Activated CD8-positive, alpha-beta T cell treated with anti-CD3 and anti-CD28 coated beads, Interleukin-2, amount 10 ng/mL, durations not matched to agents 7 days and 5 days (primary cell): Measurements from ENCODE around the gene SEMA4D. TPM values are rescaled to one million over a fixed set of nuclear protein-coding genes. Genes with fewer than 3 reads are reported as not detected.
A peak's percentile ranks its signal among the peaks of the same experiment; 100 is the strongest.
"Not testable (repeated sequence)": the region's sequence is repeated elsewhere in the genome, so short reads cannot be mapped to it uniquely, and the experiment has no call there.

Experiments
- ATAC-seq: fragments of 150-1000 bp; cut with Tn5 transposase; one replicate; pipeline ENCODE4 v1.10.0; 2021; ENCODE audit warnings: moderate library complexity
- CTCF ChIA-PET: fragments of 350-600 bp; sonication (Branson Sonifier 250); formaldehyde crosslinking; loops from one replicate; lab custom pipeline; 2021; ENCODE audit warnings: antibody characterized with exemption; lab: Charles Lee
- POLR2A ChIA-PET: fragments of 350-600 bp; sonication (Branson Sonifier 250); formaldehyde crosslinking; loops from one replicate; lab custom pipeline; 2021; ENCODE audit warnings: antibody characterized with exemption; lab: Charles Lee
- DNase-seq: peaks from one replicate; pipeline ENCODE4 v3.0.0-alpha.2; 2020
- H3K27ac Mint-ChIP-seq: one replicate; pipeline ENCODE4 v1.8.0; 2021; ENCODE audit warnings: mild to moderate bottlenecking, mixed read lengths
- H3K27me3 Mint-ChIP-seq: one replicate; pipeline ENCODE4 v1.8.0; 2021; ENCODE audit warnings: low read depth, mixed read lengths
- H3K36me3 Mint-ChIP-seq: one replicate; pipeline ENCODE4 v1.8.0; 2021; ENCODE audit warnings: low read depth, mixed read lengths
- H3K4me1 Mint-ChIP-seq: one replicate; pipeline ENCODE4 v1.8.0; 2021; ENCODE audit warnings: low read depth, mixed read lengths
- H3K4me3 Mint-ChIP-seq: one replicate; pipeline ENCODE4 v1.8.0; 2021; ENCODE audit warnings: mild to moderate bottlenecking, mixed read lengths
- H3K9me3 Mint-ChIP-seq: one replicate; pipeline ENCODE4 v1.8.0; 2022; ENCODE audit warnings: mixed read lengths; ENCODE audit not compliant: insufficient read depth
- total RNA-seq, 2 experiments: library from RNA; stranded (reverse); gene quantifications; one replicate each; pipeline ENCODE4 v1.2.3, GENCODE V29; 2021

Gene SEMA4D
- total RNA-seq, 2 experiments from 2014 or later = 314 to 321 TPM

- DNase-seq (no peak), ATAC-seq (no peak)
- Mint-ChIP-seq H3K4me3 (peak overlapping the region; percentile 71), H3K4me1 (peaks cover 87% of the 10 kb centered on the region), H3K36me3 (peaks cover 87% of the 10 kb centered on the region), H3K27ac (peak overlapping the region; percentile 91), H3K9me3 (no peaks in the 10 kb centered on the region), H3K27me3 (no peaks in the 10 kb centered on the region)
- POLR2A ChIA-PET = no interaction called here
- CTCF ChIA-PET = interaction anchor here (2.0 to 3.2 kb wide), 2 partner anchors 46 to 73 kb away, joined by 11 to 17 read pairs; no protein-coding TSS in a partner anchor
These were observed 21.9 kb downstream of the SEMA4D start for GRCh38 chr9:89475891-89476440.

- Mint-ChIP-seq H3K36me3 (peaks cover 91% of the 10 kb centered on the region), H3K27me3 (no peaks in the 10 kb centered on the region), H3K27ac (peak overlapping the region; percentile 91), H3K4me3 (no peak overlapping the region), H3K4me1 (peaks cover 93% of the 10 kb centered on the region), H3K9me3 (no peaks in the 10 kb centered on the region)
- no peak for DNase-seq
- no peak for ATAC-seq
- CTCF ChIA-PET = interaction anchor here (2.0 to 3.2 kb wide), 2 partner anchors 45 to 74 kb away, joined by 11 to 17 read pairs; no protein-coding TSS in a partner anchor
- POLR2A ChIA-PET = interaction anchor here (1.6 kb wide), 1 partner anchor 61 kb away, joined by 3 read pairs; no protein-coding TSS in a partner anchor
These were observed 23.0 kb downstream of the SEMA4D start for GRCh38 chr9:89474939-89475338.

- H3K9me3 Mint-ChIP-seq = no peaks in the 10 kb centered on the region
- H3K4me1 Mint-ChIP-seq = peaks cover 93% of the 10 kb centered on the region
- CTCF ChIA-PET = interaction anchor here (2.0 to 3.2 kb wide), 2 partner anchors 44 to 75 kb away, joined by 11 to 17 read pairs; no protein-coding TSS in a partner anchor
- H3K36me3 Mint-ChIP-seq = peaks cover 91% of the 10 kb centered on the region
- no peak overlapping the region for H3K4me3 Mint-ChIP-seq
- DNase-seq = no peak
- no peaks in the 10 kb centered on the region for H3K27me3 Mint-ChIP-seq
- no peak for ATAC-seq
- POLR2A ChIA-PET = interaction anchor here (1.6 kb wide), 1 partner anchor 62 kb away, joined by 3 read pairs; no protein-coding TSS in a partner anchor
- peak overlapping the region; percentile 71 for H3K27ac Mint-ChIP-seq
These were observed 24.0 kb downstream of the SEMA4D start for GRCh38 chr9:89473762-89474469.

- H3K27me3 Mint-ChIP-seq, DNase-seq, H3K9me3 Mint-ChIP-seq, H3K4me3 Mint-ChIP-seq, ATAC-seq: not testable (repeated sequence)
- ChIA-PET CTCF (interaction anchor here (0.6 to 2.7 kb wide), 4 partner anchors 11 to 83 kb away, joined by 3 to 9 read pairs (median 4); no protein-coding TSS in a partner anchor), POLR2A (interaction anchor here (0.7 to 1.0 kb wide), 2 partner anchors 10 to 63 kb away, joined by 3 to 5 read pairs; no protein-coding TSS in a partner anchor)
- Mint-ChIP-seq H3K4me1 (peaks cover 93% of the 10 kb centered on the region), H3K36me3 (peaks cover 89% of the 10 kb centered on the region), H3K27ac (peak overlapping the region; percentile 16)
These were observed 26.1 kb downstream of the SEMA4D start for GRCh38 chr9:89471796-89472320.

GRCh38 chr9:89471390-89471789 lies 26.5 kb downstream of the SEMA4D start:
- Mint-ChIP-seq H3K27me3 (no peaks in the 10 kb centered on the region), H3K4me1 (peaks cover 93% of the 10 kb centered on the region), H3K27ac (no peak overlapping the region), H3K9me3 (no peaks in the 10 kb centered on the region), H3K36me3 (peaks cover 89% of the 10 kb centered on the region), H3K4me3 (no peak overlapping the region)
- DNase-seq (no peak), ATAC-seq (no peak)
- CTCF ChIA-PET = interaction anchor here (0.6 to 5.3 kb wide), 4 partner anchors 10 to 82 kb away, joined by 3 to 28 read pairs (median 6); no protein-coding TSS in a partner anchor
- POLR2A ChIA-PET = interaction anchor here (0.8 to 1.0 kb wide), 2 partner anchors 10 to 84 kb away, joined by 3 to 5 read pairs; no protein-coding TSS in a partner anchor

- Mint-ChIP-seq H3K4me1 (peaks cover 93% of the 10 kb centered on the region), H3K4me3 (peak overlapping the region; percentile 31), H3K36me3 (peaks cover 89% of the 10 kb centered on the region), H3K9me3 (no peaks in the 10 kb centered on the region), H3K27ac (peak overlapping the region; percentile 96), H3K27me3 (no peaks in the 10 kb centered on the region)
- ATAC-seq (no peak), DNase-seq (no peak)
- POLR2A ChIA-PET = interaction anchor here (0.7 to 2.0 kb wide), 4 partner anchors 9 to 85 kb away, joined by 3 to 10 read pairs (median 5); no protein-coding TSS in a partner anchor
- CTCF ChIA-PET = interaction anchor here (0.6 to 5.3 kb wide), 10 partner anchors 9 to 79 kb away, joined by 3 to 28 read pairs (median 4); no protein-coding TSS in a partner anchor
These were observed 27.6 kb downstream of the SEMA4D start for GRCh38 chr9:89470224-89470839.

GRCh38 chr9:89469003-89469402 lies 28.9 kb downstream of the SEMA4D start:
- Mint-ChIP-seq H3K36me3 (peaks cover 89% of the 10 kb centered on the region), H3K27me3 (no peaks in the 10 kb centered on the region), H3K27ac (peak overlapping the region; percentile 96), H3K4me1 (peaks cover 95% of the 10 kb centered on the region), H3K4me3 (peak overlapping the region; percentile 46), H3K9me3 (no peaks in the 10 kb centered on the region)
- ATAC-seq (no peak), DNase-seq (no peak)
- ChIA-PET CTCF (interaction anchor here (1.9 to 5.3 kb wide), 3 partner anchors 8 to 80 kb away, joined by 6 to 28 read pairs (median 9); no protein-coding TSS in a partner anchor), POLR2A (interaction anchor here (2.0 kb wide), 1 partner anchor 10 kb away, joined by 10 read pairs; no protein-coding TSS in a partner anchor)

- CTCF ChIA-PET = interaction anchor here (1.1 to 5.3 kb wide), 4 partner anchors 20 to 81 kb away, joined by 3 to 28 read pairs (median 6); no protein-coding TSS in a partner anchor
- no peak for DNase-seq
- Mint-ChIP-seq H3K27me3 (no peaks in the 10 kb centered on the region), H3K4me3 (peak overlapping the region; percentile 46), H3K27ac (peak overlapping the region; percentile 96), H3K36me3 (peaks cover 87% of the 10 kb centered on the region), H3K9me3 (no peaks in the 10 kb centered on the region), H3K4me1 (peaks cover 95% of the 10 kb centered on the region)
- ATAC-seq = no peak
- POLR2A ChIA-PET = interaction anchor here (0.5 to 2.0 kb wide), 2 partner anchors 11 to 12 kb away, joined by 3 to 10 read pairs; no protein-coding TSS in a partner anchor
These were observed 29.5 kb downstream of the SEMA4D start for GRCh38 chr9:89468281-89468960.

- peak overlapping the region; percentile 96 for H3K27ac Mint-ChIP-seq
- no peaks in the 10 kb centered on the region for H3K9me3 Mint-ChIP-seq
- H3K27me3 Mint-ChIP-seq = no peaks in the 10 kb centered on the region
- peaks cover 87% of the 10 kb centered on the region for H3K36me3 Mint-ChIP-seq
- ATAC-seq = peak; percentile 8
- H3K4me1 Mint-ChIP-seq = peaks cover 98% of the 10 kb centered on the region
- H3K4me3 Mint-ChIP-seq = peak overlapping the region; percentile 46
- DNase-seq = no peak
- ChIA-PET POLR2A (interaction anchor here (1.7 kb wide), 1 partner anchor 11 kb away, joined by 9 read pairs; no protein-coding TSS in a partner anchor), CTCF (interaction anchor here (1.1 to 5.3 kb wide), 7 partner anchors 11 to 82 kb away, joined by 3 to 28 read pairs (median 4); no protein-coding TSS in a partner anchor)
These were observed 30.7 kb downstream of the SEMA4D start for GRCh38 chr9:89467278-89467625.

GRCh38 chr9:89466451-89467277 lies 31.2 kb downstream of the SEMA4D start:
- POLR2A ChIA-PET = interaction anchor here (1.7 kb wide), 1 partner anchor 12 kb away, joined by 9 read pairs; no protein-coding TSS in a partner anchor
- Mint-ChIP-seq H3K9me3 (no peaks in the 10 kb centered on the region), H3K4me3 (peak overlapping the region; percentile 46), H3K27ac (peak overlapping the region; percentile 96), H3K27me3 (no peaks in the 10 kb centered on the region), H3K36me3 (peaks cover 87% of the 10 kb centered on the region), H3K4me1 (peaks cover 98% of the 10 kb centered on the region)
- CTCF ChIA-PET = interaction anchor here (1.2 to 5.3 kb wide), 6 partner anchors 11 to 83 kb away, joined by 3 to 28 read pairs (median 4); no protein-coding TSS in a partner anchor
- ATAC-seq (peak; percentile 25), DNase-seq (no peak)
